Trophoblast cell (in vitro differentiated cells and primary cell): ENCODE measurements around the gene USP44.

Experiments used
- DNase-seq, 2 donors: peaks; one replicate each; pipeline ENCODE4 v3.0.0-alpha.2; 2016
- H2AFZ ChIP-seq: 2 replicates; pipeline ENCODE4 v1.6.1; 2013; ENCODE audit warnings: low read length, moderate library complexity, mild to moderate bottlenecking; ENCODE audit not compliant: insufficient read depth, poor library complexity
- H2AK5ac ChIP-seq: 2 replicates; pipeline ENCODE4 v1.6.1; 2013; ENCODE audit warnings: mild to moderate bottlenecking, low read length
- H2BK120ac ChIP-seq: 2 replicates; pipeline ENCODE4 v1.6.1; 2013; ENCODE audit warnings: low read length, mild to moderate bottlenecking, moderate library complexity; ENCODE audit not compliant: insufficient read depth, poor library complexity
- H2BK12ac ChIP-seq: 2 replicates; pipeline ENCODE4 v1.6.1; 2013; ENCODE audit warnings: mild to moderate bottlenecking, low read length, moderate library complexity
- H2BK5ac ChIP-seq: 2 replicates; pipeline ENCODE4 v1.6.1; 2013; ENCODE audit warnings: low read length, low read depth, moderate library complexity, mild to moderate bottlenecking; ENCODE audit not compliant: poor library complexity
- H3K14ac ChIP-seq: 2 replicates; pipeline ENCODE4 v1.6.1; 2013; ENCODE audit warnings: mild to moderate bottlenecking, low read length
- H3K18ac ChIP-seq: 2 replicates; pipeline ENCODE4 v1.6.1; 2013; ENCODE audit warnings: mild to moderate bottlenecking, low read length
- H3K23ac ChIP-seq: 2 replicates; pipeline ENCODE4 v1.6.1; 2013; ENCODE audit warnings: low read length
- H3K27ac ChIP-seq: 2 replicates; pipeline ENCODE4 v1.5.1; 2013; ENCODE audit warnings: low read depth, mild to moderate bottlenecking, inconsistent platforms, low read length, moderate library complexity
- H3K27me3 ChIP-seq: 2 replicates; pipeline ENCODE4 v1.6.1; 2013; ENCODE audit warnings: inconsistent platforms, mild to moderate bottlenecking, low read length, moderate library complexity; ENCODE audit not compliant: insufficient read depth
- H3K36me3 ChIP-seq, 2 experiments: 1 replicate in 1 of 2; 2 replicates in 1 of 2; pipeline ENCODE4 v1.6.1; 2013; ENCODE audit warnings: low read length in 2 of 2, mild to moderate bottlenecking in 2 of 2, moderate library complexity in 1 of 2; ENCODE audit not compliant: insufficient read depth in 2 of 2, control insufficient read depth in 1 of 2
- H3K4ac ChIP-seq: 2 replicates; pipeline ENCODE4 v1.6.1; 2013; ENCODE audit warnings: low read depth, mild to moderate bottlenecking, low read length, moderate library complexity
- H3K4me1 ChIP-seq, 2 experiments: 1 replicate in 1 of 2; 2 replicates in 1 of 2; pipeline ENCODE4 v1.6.1; 2013; ENCODE audit warnings: low read length in 2 of 2, mild to moderate bottlenecking in 2 of 2, moderate library complexity in 1 of 2; ENCODE audit not compliant: insufficient read depth in 2 of 2, control insufficient read depth in 1 of 2
- H3K4me2 ChIP-seq: 2 replicates; pipeline ENCODE4 v1.6.1; 2013; ENCODE audit warnings: inconsistent platforms, mild to moderate bottlenecking, low read length, moderate library complexity
- H3K4me3 ChIP-seq: 2 replicates; pipeline ENCODE4 v1.5.1; 2013; ENCODE audit warnings: mild to moderate bottlenecking, low read depth, low read length, inconsistent platforms
- H3K79me1 ChIP-seq: one replicate; pipeline ENCODE4 v1.6.1; 2013; ENCODE audit warnings: low read length
- H3K79me2 ChIP-seq: 2 replicates; pipeline ENCODE4 v1.6.1; 2013; ENCODE audit warnings: low read length, mild to moderate bottlenecking; ENCODE audit not compliant: control insufficient read depth, insufficient read depth, poor library complexity
- H3K9ac ChIP-seq: 2 replicates; pipeline ENCODE4 v1.6.1; 2013; ENCODE audit warnings: mild to moderate bottlenecking, low read length
- H3K9me3 ChIP-seq: 2 replicates; pipeline ENCODE4 v1.6.1; 2013; ENCODE audit warnings: low read depth, mild to moderate bottlenecking, control low read depth, inconsistent platforms, low read length; ENCODE audit not compliant: insufficient read depth
- H4K12ac ChIP-seq: 2 replicates; pipeline ENCODE4 v1.6.1; 2013; ENCODE audit warnings: low read depth, mild to moderate bottlenecking, low read length, moderate library complexity
- H4K8ac ChIP-seq: 2 replicates; pipeline ENCODE4 v1.6.1; 2013; ENCODE audit warnings: low read depth, mild to moderate bottlenecking, low read length, moderate library complexity
- H4K91ac ChIP-seq: one replicate; pipeline ENCODE4 v1.6.1; 2013; ENCODE audit warnings: low read depth, mild to moderate bottlenecking, low read length, moderate library complexity
- WGBS: extraction: QIAGEN DNeasy Blood & Tissue Kit; methylation state at CpG from one replicate; pipeline ENCODE4 v1.1.7; 2013; ENCODE audit warnings: missing lambda C conversion rate; ENCODE audit not compliant: insufficient read length, insufficient coverage; ENCODE audit errors: extremely low coverage; 5-methylcytosine and 5-hydroxymethylcytosine counted together

Gene USP44

DNA sequence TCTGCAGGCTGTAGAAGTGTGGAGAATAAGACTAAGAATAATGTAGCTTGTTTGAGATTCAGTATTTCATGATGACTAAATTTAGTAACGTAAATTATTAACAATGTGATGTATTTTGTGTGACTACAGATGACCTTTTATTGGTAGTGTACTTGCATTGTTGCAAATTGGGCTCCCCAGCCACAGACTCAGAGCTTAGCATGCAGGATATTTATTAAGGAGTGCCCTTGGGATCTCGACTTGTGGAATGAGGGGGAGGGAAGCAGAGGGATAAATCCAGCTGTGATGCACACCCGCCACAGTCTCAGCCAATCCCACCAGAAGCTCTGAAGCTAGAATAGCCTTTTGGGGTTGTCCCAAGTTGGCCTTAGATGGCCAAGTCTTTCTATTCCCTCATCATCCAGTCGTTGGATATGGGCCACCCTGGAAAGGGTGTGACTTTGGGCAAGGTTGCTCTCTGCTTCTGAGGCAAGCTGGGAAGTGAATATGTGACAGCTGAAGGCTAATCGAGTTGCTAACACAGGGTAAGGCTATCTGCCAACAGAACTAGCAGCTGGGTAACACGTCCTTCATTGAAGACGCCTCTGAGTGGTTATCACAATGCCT lies 42.1 kb upstream of the USP44 start:
- Histone ChIP-seq H3K14ac (no peak overlapping the region), H3K4me3 (no peak overlapping the region), H2AFZ (no peak overlapping the region), H3K36me3 (no peaks in the 10 kb centered on the region), H2BK5ac (no peak overlapping the region), H3K4me2 (no peak overlapping the region), H2AK5ac (no peak overlapping the region), H4K91ac (no peak overlapping the region), H3K79me2 (no peaks in the 10 kb centered on the region), H3K9ac (no peak overlapping the region), H3K4me1 (no peaks in the 10 kb centered on the region), H3K79me1 (no peaks in the 10 kb centered on the region), H3K27me3 (no peaks in the 10 kb centered on the region), H3K4ac (no peak overlapping the region), H3K27ac (no peak overlapping the region), H3K23ac (no peak overlapping the region), H2BK12ac (no peak overlapping the region), H3K18ac (no peak overlapping the region), H2BK120ac (no peak overlapping the region), H3K9me3 (no peaks in the 10 kb centered on the region), H4K12ac (no peak overlapping the region), H4K8ac (no peak overlapping the region)
- no peak for DNase-seq
- no CpG with 5 or more reads among the region's 7 CpGs for WGBS

DNA sequence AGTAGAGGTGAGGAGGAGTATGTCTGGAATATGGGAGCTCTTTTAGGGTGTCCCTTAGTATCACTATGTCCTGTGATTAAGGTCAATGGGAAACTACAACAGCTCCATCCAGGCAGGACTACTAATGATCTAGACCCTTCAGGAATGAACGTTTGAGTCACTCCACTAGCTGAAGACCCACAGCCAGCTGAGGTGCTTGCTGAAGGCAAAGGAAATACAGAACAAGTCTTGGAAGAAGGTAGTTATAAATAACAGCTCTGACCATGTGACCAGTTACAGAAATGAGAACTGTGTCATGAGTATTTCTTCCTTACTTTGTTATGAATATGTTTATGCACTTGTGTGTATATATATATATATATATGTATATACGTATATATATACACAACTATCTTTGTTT lies 40.5 kb upstream of the USP44 start:
- H3K27ac ChIP-seq: no peak overlapping the region
- no peak overlapping the region for H3K18ac ChIP-seq
- no peak overlapping the region for H2BK120ac ChIP-seq
- WGBS: no CpG with 5 or more reads among the region's 2 CpGs
- no peak overlapping the region for H2BK12ac ChIP-seq
- H2AFZ ChIP-seq: no peak overlapping the region
- H3K14ac ChIP-seq: no peak overlapping the region
- no peak overlapping the region for H2BK5ac ChIP-seq
- H2AK5ac ChIP-seq: no peak overlapping the region
- H4K8ac ChIP-seq: no peak overlapping the region
- DNase-seq: no peak
- no peak overlapping the region for H3K23ac ChIP-seq
- H3K79me1 ChIP-seq: no peaks in the 10 kb centered on the region
- no peak overlapping the region for H3K9ac ChIP-seq
- H3K4me1 ChIP-seq: no peaks in the 10 kb centered on the region
- H3K79me2 ChIP-seq: no peaks in the 10 kb centered on the region
- no peaks in the 10 kb centered on the region for H3K36me3 ChIP-seq
- H4K91ac ChIP-seq: no peak overlapping the region
- H4K12ac ChIP-seq: no peak overlapping the region
- no peak overlapping the region for H3K4me2 ChIP-seq
- H3K4ac ChIP-seq: no peak overlapping the region
- H3K4me3 ChIP-seq: no peak overlapping the region
- H3K27me3 ChIP-seq: no peaks in the 10 kb centered on the region
- no peaks in the 10 kb centered on the region for H3K9me3 ChIP-seq

DNA sequence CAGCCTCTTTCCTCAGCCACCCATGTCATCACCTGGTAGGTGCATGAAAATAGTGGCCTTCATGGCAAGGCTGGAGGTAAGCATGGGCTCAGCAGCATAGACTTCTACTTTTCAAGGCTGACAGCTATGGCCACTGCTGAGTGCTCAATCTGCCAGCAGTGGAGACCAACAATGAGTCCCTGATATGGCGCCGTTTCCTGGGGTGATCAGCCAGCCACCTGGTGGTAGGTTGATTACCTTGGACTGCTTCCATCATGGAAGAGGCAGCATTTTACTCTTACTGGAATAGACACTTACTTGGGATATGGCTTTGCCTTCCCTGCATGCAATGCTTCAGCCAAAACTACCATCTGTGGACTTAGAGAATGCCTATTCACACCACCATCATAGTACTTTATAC lies 39.5 kb upstream of the USP44 start:
- no peak overlapping the region for H3K14ac ChIP-seq
- H3K9me3 ChIP-seq: no peaks in the 10 kb centered on the region
- H2AK5ac ChIP-seq: no peak overlapping the region
- no peak overlapping the region for H4K8ac ChIP-seq
- no peak overlapping the region for H2BK5ac ChIP-seq
- no peaks in the 10 kb centered on the region for H3K79me2 ChIP-seq
- no peak overlapping the region for H3K18ac ChIP-seq
- H4K91ac ChIP-seq: no peak overlapping the region
- WGBS: no CpG with 5 or more reads among the region's 2 CpGs
- no peak overlapping the region for H3K4me3 ChIP-seq
- no peak for DNase-seq
- no peak overlapping the region for H4K12ac ChIP-seq
- H2BK12ac ChIP-seq: no peak overlapping the region
- H2AFZ ChIP-seq: no peak overlapping the region
- H3K23ac ChIP-seq: no peak overlapping the region
- H3K36me3 ChIP-seq: no peaks in the 10 kb centered on the region
- H3K79me1 ChIP-seq: no peaks in the 10 kb centered on the region
- no peak overlapping the region for H2BK120ac ChIP-seq
- H3K4ac ChIP-seq: no peak overlapping the region
- H3K4me2 ChIP-seq: no peak overlapping the region
- H3K4me1 ChIP-seq: no peaks in the 10 kb centered on the region
- no peak overlapping the region for H3K27ac ChIP-seq
- no peak overlapping the region for H3K9ac ChIP-seq
- H3K27me3 ChIP-seq: no peaks in the 10 kb centered on the region

DNA sequence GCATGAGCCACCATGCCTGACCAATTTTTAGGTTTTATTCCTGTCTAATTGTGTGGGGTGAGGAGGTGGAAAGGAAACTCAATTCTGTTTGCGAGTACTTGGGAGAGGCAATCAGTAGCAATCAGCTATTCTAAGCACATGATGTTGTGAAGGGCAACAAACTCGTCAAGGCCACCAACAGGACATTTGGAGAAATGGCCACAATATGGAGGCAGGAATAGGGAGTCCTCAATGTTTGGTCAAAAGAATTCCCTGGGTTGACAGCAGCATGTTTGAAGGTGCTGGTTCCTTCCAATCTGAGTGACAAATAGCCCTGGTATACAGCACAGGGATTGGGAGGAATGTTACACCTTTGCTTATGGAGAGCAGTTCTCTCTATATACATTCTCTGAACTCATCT lies 32.7 kb upstream of the USP44 start:
- Histone ChIP-seq H3K9me3 (no peaks in the 10 kb centered on the region), H3K18ac (no peak overlapping the region), H2AFZ (no peak overlapping the region), H4K91ac (no peak overlapping the region), H4K8ac (no peak overlapping the region), H3K14ac (no peak overlapping the region), H2BK120ac (no peak overlapping the region), H3K4me3 (no peak overlapping the region), H3K4ac (no peak overlapping the region), H2AK5ac (no peak overlapping the region), H3K79me1 (no peaks in the 10 kb centered on the region), H2BK5ac (no peak overlapping the region), H3K4me2 (no peak overlapping the region), H2BK12ac (no peak overlapping the region), H3K27me3 (no peaks in the 10 kb centered on the region), H3K4me1 (no peaks in the 10 kb centered on the region), H3K27ac (no peak overlapping the region), H3K9ac (peak overlapping the region; percentile 5), H3K79me2 (no peaks in the 10 kb centered on the region), H3K36me3 (no peaks in the 10 kb centered on the region), H4K12ac (no peak overlapping the region), H3K23ac (no peak overlapping the region)
- DNase-seq: peak in 1 of 2 donors; percentile 37
- WGBS: no CpG with 5 or more reads among the region's 2 CpGs
